GM19468 (cell line): Measurements from ENCODE around the gene IRS2.

Experiments used
- ATAC-seq: cut with Tn5 transposase; IDR thresholded peaks from one replicate; pipeline ENCODE4 v1.9.1; 2021; ENCODE audit warnings: mild to moderate bottlenecking, moderate library complexity, moderate number of reproducible peaks; ENCODE audit not compliant: unreplicated experiment; ENCODE audit errors: extremely low read depth

IRS2 gene

GRCh38 chr13:109804654-109805053, 18.3 kb upstream of the IRS2 start:
- no peak for ATAC-seq

GRCh38 chr13:109803825-109804224, 17.4 kb upstream of the IRS2 start:
- no peak for ATAC-seq

- no peak for ATAC-seq
Observed at GRCh38 chr13:109802936-109803335, 16.6 kb upstream of the IRS2 start.

GRCh38 chr13:109795011-109795410, 8.6 kb upstream of the IRS2 start:
- ATAC-seq = no peak

GRCh38 chr13:109794095-109794494, 7.7 kb upstream of the IRS2 start:
- ATAC-seq = no peak

- no peak for ATAC-seq
Observed at GRCh38 chr13:109792416-109793059, 6.2 kb upstream of the IRS2 start.

GRCh38 chr13:109790942-109791605, 4.7 kb upstream of the IRS2 start:
- ATAC-seq = no peak

- no peak for ATAC-seq
Observed at GRCh38 chr13:109790086-109790485, 3.7 kb upstream of the IRS2 start.

- no peak for ATAC-seq
Observed at GRCh38 chr13:109789262-109789661, 2.9 kb upstream of the IRS2 start.

- no peak for ATAC-seq
Observed at GRCh38 chr13:109788372-109789111, 2.2 kb upstream of the IRS2 start.

GRCh38 chr13:109787135-109787954, 962 bp upstream of the IRS2 start:
- no peak for ATAC-seq

- no peak for ATAC-seq
Observed at GRCh38 chr13:109785892-109786450, 412 bp downstream of the IRS2 start.

- ATAC-seq = no peak
Observed at GRCh38 chr13:109785141-109785891, 1.1 kb downstream of the IRS2 start.

- no peak for ATAC-seq
Observed at GRCh38 chr13:109784590-109785140, 1.7 kb downstream of the IRS2 start.

- no peak for ATAC-seq
Observed at GRCh38 chr13:109783815-109784589, 2.4 kb downstream of the IRS2 start.

- ATAC-seq = no peak
Observed at GRCh38 chr13:109783447-109783814, 3.0 kb downstream of the IRS2 start.

GRCh38 chr13:109782823-109783431, 3.5 kb downstream of the IRS2 start:
- ATAC-seq = no peak
